HEK293 (cell line): Measurements from ENCODE around the gene NGB.

ENCODE experiments used
- GFI1B ChIP-seq: fragments of 450-650 bp; formaldehyde crosslinking; IDR thresholded peaks from 2 replicates; pipeline ENCODE4 v1.5.1; 2016; ENCODE audit warnings: missing biosample characterization, missing genetic modification characterization
- SALL2 ChIP-seq: fragments of 450-650 bp; formaldehyde crosslinking; IDR thresholded peaks from 2 replicates; pipeline ENCODE4 v1.5.0; 2017; ENCODE audit warnings: missing biosample characterization, mild to moderate bottlenecking, missing genetic modification characterization, borderline replicate concordance
- SP2 ChIP-seq: fragments of 450-650 bp; formaldehyde crosslinking; IDR thresholded peaks from 2 replicates; pipeline ENCODE4 v1.5.1; 2016; ENCODE audit warnings: missing biosample characterization, missing genetic modification characterization
- SP3 ChIP-seq: fragments of 450-650 bp; formaldehyde crosslinking; IDR thresholded peaks from 2 replicates; pipeline ENCODE4 v1.5.1; 2016; ENCODE audit warnings: missing biosample characterization, missing genetic modification characterization
- ZBTB7A ChIP-seq: fragments of 450-650 bp; formaldehyde crosslinking; IDR thresholded peaks from 2 replicates; pipeline ENCODE4 v1.5.1; 2016; ENCODE audit warnings: low read depth, missing biosample characterization, missing genetic modification characterization
- ZIC2 ChIP-seq: fragments of 450-650 bp; formaldehyde crosslinking; IDR thresholded peaks from 2 replicates; pipeline ENCODE4 v1.5.1; 2016; ENCODE audit warnings: missing biosample characterization, missing genetic modification characterization
- ZNF112 ChIP-seq: fragments of 450-650 bp; formaldehyde crosslinking; IDR thresholded peaks from 2 replicates; pipeline ENCODE4 v1.5.0; 2017; ENCODE audit warnings: missing biosample characterization, missing genetic modification characterization
- ZNF121 ChIP-seq: fragments of 450-650 bp; formaldehyde crosslinking; IDR thresholded peaks from 2 replicates; pipeline ENCODE4 v1.5.1; 2016; ENCODE audit warnings: missing biosample characterization, missing genetic modification characterization
- ZNF202 ChIP-seq: fragments of 450-650 bp; formaldehyde crosslinking; IDR thresholded peaks from 2 replicates; pipeline ENCODE4 v1.5.1; 2016; ENCODE audit warnings: missing biosample characterization, missing genetic modification characterization, borderline replicate concordance
- ZNF274 ChIP-seq, 2 experiments: fragments of 200-500 bp in 1 of 2; fragments of 450-650 bp in 1 of 2; sonication (Bioruptor generic) in 1 of 2; formaldehyde crosslinking in 1 of 2; IDR thresholded peaks; 2 replicates each; pipeline versions ENCODE4 v1.5.1 to v1.6.1; 2014 to 2016; ENCODE audit warnings: borderline replicate concordance in 1 of 2, inconsistent platforms in 1 of 2, low read length in 1 of 2, missing biosample characterization in 1 of 2, missing genetic modification characterization in 1 of 2
- ZNF433 ChIP-seq: fragments of 450-650 bp; formaldehyde crosslinking; IDR thresholded peaks from 2 replicates; pipeline ENCODE4 v1.5.1; 2016; ENCODE audit warnings: missing biosample characterization, missing genetic modification characterization, low read depth
- ZNF529 ChIP-seq: fragments of 450-650 bp; formaldehyde crosslinking; IDR thresholded peaks from 2 replicates; pipeline ENCODE4 v1.5.1; 2017; ENCODE audit warnings: missing genetic modification characterization, missing biosample characterization; ENCODE audit not compliant: insufficient replicate concordance
- ZNF530 ChIP-seq: fragments of 450-650 bp; formaldehyde crosslinking; IDR thresholded peaks from 2 replicates; pipeline ENCODE4 v1.5.1; 2016; ENCODE audit warnings: low read depth, missing biosample characterization, missing genetic modification characterization
- ZNF558 ChIP-seq: fragments of 450-650 bp; formaldehyde crosslinking; IDR thresholded peaks from 2 replicates; pipeline ENCODE4 v1.5.1; 2016; ENCODE audit warnings: missing biosample characterization, missing genetic modification characterization
- ZNF561 ChIP-seq: fragments of 450-650 bp; IDR thresholded peaks from 2 replicates; pipeline ENCODE4 v1.5.1; 2018; ENCODE audit warnings: missing biosample characterization, missing genetic modification characterization, borderline replicate concordance
- ZNF596 ChIP-seq: fragments of 450-650 bp; IDR thresholded peaks from 2 replicates; pipeline ENCODE4 v1.5.0; 2018; ENCODE audit warnings: missing biosample characterization, mild to moderate bottlenecking, missing genetic modification characterization, moderate library complexity
- ZNF610 ChIP-seq: fragments of 450-650 bp; formaldehyde crosslinking; IDR thresholded peaks from 2 replicates; pipeline ENCODE4 v1.5.1; 2016; ENCODE audit warnings: missing biosample characterization, missing genetic modification characterization, borderline replicate concordance
- ZNF624 ChIP-seq: fragments of 450-650 bp; formaldehyde crosslinking; IDR thresholded peaks from 2 replicates; pipeline ENCODE4 v1.5.1; 2017; ENCODE audit warnings: missing biosample characterization, missing genetic modification characterization
- ZNF664 ChIP-seq: fragments of 450-650 bp; formaldehyde crosslinking; IDR thresholded peaks from 2 replicates; pipeline ENCODE4 v1.5.1; 2016; ENCODE audit warnings: missing biosample characterization, missing genetic modification characterization
- ZNF677 ChIP-seq: fragments of 450-650 bp; IDR thresholded peaks from 2 replicates; pipeline ENCODE4 v1.5.0; 2018; ENCODE audit warnings: missing biosample characterization, mild to moderate bottlenecking, missing genetic modification characterization, moderate library complexity
- ZNF707 ChIP-seq: fragments of 450-650 bp; formaldehyde crosslinking; IDR thresholded peaks from 2 replicates; pipeline ENCODE4 v1.5.1; 2016; ENCODE audit warnings: missing biosample characterization, missing genetic modification characterization
- ZNF837 ChIP-seq: fragments of 450-650 bp; formaldehyde crosslinking; IDR thresholded peaks from 2 replicates; pipeline ENCODE4 v1.5.1; 2016; ENCODE audit warnings: missing biosample characterization, missing genetic modification characterization
- ZSCAN16 ChIP-seq: fragments of 450-650 bp; formaldehyde crosslinking; IDR thresholded peaks from 2 replicates; pipeline ENCODE4 v1.5.1; 2016; ENCODE audit warnings: missing biosample characterization, missing genetic modification characterization
- ZSCAN30 ChIP-seq: fragments of 450-650 bp; IDR thresholded peaks from 2 replicates; pipeline ENCODE4 v1.5.1; 2018; ENCODE audit warnings: missing biosample characterization, mild to moderate bottlenecking, missing genetic modification characterization, moderate library complexity
- TF ChIP-seq, protein P1 (sequence below): fragments of 450-650 bp; formaldehyde crosslinking; IDR thresholded peaks from 2 replicates; pipeline ENCODE4 v1.5.1; 2016; ENCODE audit warnings: missing biosample characterization, missing genetic modification characterization, borderline replicate concordance
- TF ChIP-seq, protein P2 (sequence below): fragments of 450-650 bp; formaldehyde crosslinking; IDR thresholded peaks from 2 replicates; pipeline ENCODE4 v1.5.1; 2016; ENCODE audit warnings: missing biosample characterization, missing genetic modification characterization
- TF ChIP-seq, protein P3 (sequence below): fragments of 450-650 bp; formaldehyde crosslinking; IDR thresholded peaks from 2 replicates; pipeline ENCODE4 v1.5.1; 2016; ENCODE audit warnings: missing biosample characterization, missing genetic modification characterization
- TF ChIP-seq, protein P4 (sequence below): fragments of 450-650 bp; formaldehyde crosslinking; IDR thresholded peaks from 2 replicates; pipeline ENCODE4; 2016; ENCODE audit warnings: missing biosample characterization, missing genetic modification characterization
- TF ChIP-seq, protein P5 (sequence below): fragments of 450-650 bp; formaldehyde crosslinking; IDR thresholded peaks from 2 replicates; pipeline ENCODE4 v1.5.1; 2017; ENCODE audit warnings: missing biosample characterization, missing genetic modification characterization
- TF ChIP-seq, protein P6 (sequence below): fragments of 450-650 bp; formaldehyde crosslinking; IDR thresholded peaks from 2 replicates; pipeline ENCODE4 v1.5.1; 2016; ENCODE audit warnings: missing biosample characterization, missing genetic modification characterization

Gene NGB

DNA sequence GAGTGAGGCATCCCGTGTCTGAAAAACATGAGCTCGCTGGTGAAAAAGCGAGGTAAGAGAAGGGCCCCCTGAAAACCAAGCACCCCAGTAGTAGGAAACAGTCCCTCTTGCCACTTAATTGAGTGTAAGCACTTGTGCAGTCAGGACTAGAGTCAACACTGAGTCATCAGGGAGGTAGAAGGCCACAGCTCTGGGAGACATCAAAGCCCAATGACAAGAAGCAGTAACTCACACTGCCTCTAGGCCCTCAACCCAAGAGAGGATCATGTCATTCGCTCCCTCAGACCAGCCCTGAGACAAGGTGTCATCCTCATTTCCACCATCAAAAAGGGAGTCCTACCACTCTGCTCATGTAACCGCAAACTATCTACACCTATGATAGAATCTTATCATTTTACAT, 31.9 kb upstream of the NGB start (continued):
- TF ChIP-seq, protein P1, sequence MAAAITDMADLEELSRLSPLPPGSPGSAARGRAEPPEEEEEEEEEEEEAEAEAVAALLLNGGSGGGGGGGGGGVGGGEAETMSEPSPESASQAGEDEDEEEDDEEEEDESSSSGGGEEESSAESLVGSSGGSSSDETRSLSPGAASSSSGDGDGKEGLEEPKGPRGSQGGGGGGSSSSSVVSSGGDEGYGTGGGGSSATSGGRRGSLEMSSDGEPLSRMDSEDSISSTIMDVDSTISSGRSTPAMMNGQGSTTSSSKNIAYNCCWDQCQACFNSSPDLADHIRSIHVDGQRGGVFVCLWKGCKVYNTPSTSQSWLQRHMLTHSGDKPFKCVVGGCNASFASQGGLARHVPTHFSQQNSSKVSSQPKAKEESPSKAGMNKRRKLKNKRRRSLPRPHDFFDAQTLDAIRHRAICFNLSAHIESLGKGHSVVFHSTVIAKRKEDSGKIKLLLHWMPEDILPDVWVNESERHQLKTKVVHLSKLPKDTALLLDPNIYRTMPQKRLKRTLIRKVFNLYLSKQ, result no peak
- TF ChIP-seq ZNF561 (no peak), ZBTB7A (tag by site-specific recombination) (no peak), ZNF202 (no peak), ZNF677 (tag by site-specific recombination) (no peak), ZSCAN16 (tag by site-specific recombination) (no peak), SP3 (tag by site-specific recombination) (no peak), ZNF664 (tag by site-specific recombination) (no peak), ZNF433 (tag by site-specific recombination) (no peak), ZNF121 (tag by site-specific recombination) (no peak), ZNF529 (tag by site-specific recombination) (no peak), ZNF596 (no peak), ZNF837 (tag by site-specific recombination) (no peak), ZNF610 (no peak), ZNF112 (tag by site-specific recombination) (no peak), SALL2 (tag by site-specific recombination) (no peak), ZNF530 (tag by site-specific recombination) (no peak), SP2 (tag by site-specific recombination) (no peak), ZNF624 (tag by site-specific recombination) (no peak), ZNF274 (IDR thresholded peaks at IDR 0.05; ENCODE audit: low read length) (no peak), ZNF274 (tag by site-specific recombination; IDR thresholded peaks at IDR 0.05; ENCODE audit: borderline replicate concordance) (no peak), ZNF558 (peak; percentile 50; the same call in 1 of the 2 replicates), ZNF707 (tag by site-specific recombination) (no peak), GFI1B (tag by site-specific recombination) (no peak), ZIC2 (tag by site-specific recombination) (no peak), ZSCAN30 (tag by site-specific recombination) (no peak)
- TF ChIP-seq, protein P2, sequence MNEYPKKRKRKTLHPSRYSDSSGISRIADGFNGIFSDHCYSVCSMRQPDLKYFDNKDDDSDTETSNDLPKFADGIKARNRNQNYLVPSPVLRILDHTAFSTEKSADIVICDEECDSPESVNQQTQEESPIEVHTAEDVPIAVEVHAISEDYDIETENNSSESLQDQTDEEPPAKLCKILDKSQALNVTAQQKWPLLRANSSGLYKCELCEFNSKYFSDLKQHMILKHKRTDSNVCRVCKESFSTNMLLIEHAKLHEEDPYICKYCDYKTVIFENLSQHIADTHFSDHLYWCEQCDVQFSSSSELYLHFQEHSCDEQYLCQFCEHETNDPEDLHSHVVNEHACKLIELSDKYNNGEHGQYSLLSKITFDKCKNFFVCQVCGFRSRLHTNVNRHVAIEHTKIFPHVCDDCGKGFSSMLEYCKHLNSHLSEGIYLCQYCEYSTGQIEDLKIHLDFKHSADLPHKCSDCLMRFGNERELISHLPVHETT, result 0 out of 2 replicates have a peak, but pooled peaks have one; percentile 25
- TF ChIP-seq, protein P3, sequence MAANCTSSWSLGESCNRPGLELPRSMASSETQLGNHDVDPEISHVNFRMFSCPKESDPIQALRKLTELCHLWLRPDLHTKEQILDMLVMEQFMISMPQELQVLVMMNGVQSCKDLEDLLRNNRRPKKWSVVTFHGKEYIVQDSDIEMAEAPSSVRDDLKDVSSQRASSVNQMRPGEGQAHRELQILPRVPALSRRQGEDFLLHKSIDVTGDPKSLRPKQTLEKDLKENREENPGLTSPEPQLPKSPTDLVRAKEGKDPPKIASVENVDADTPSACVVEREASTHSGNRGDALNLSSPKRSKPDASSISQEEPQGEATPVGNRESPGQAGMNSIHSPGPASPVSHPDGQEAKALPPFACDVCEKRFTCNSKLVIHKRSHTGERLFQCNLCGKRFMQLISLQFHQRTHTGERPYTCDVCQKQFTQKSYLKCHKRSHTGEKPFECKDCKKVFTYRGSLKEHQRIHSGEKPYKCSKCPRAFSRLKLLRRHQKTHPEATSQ (tag by site-specific recombination), result no peak
- TF ChIP-seq, protein P4, sequence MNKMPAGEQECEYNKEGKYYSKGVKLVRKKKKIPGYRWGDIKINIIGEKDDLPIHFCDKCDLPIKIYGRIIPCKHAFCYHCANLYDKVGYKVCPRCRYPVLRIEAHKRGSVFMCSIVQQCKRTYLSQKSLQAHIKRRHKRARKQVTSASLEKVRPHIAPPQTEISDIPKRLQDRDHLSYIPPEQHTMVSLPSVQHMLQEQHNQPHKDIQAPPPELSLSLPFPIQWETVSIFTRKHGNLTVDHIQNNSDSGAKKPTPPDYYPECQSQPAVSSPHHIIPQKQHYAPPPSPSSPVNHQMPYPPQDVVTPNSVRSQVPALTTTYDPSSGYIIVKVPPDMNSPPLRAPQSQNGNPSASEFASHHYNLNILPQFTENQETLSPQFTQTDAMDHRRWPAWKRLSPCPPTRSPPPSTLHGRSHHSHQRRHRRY (tag by site-specific recombination), result no peak
- TF ChIP-seq, protein P5, sequence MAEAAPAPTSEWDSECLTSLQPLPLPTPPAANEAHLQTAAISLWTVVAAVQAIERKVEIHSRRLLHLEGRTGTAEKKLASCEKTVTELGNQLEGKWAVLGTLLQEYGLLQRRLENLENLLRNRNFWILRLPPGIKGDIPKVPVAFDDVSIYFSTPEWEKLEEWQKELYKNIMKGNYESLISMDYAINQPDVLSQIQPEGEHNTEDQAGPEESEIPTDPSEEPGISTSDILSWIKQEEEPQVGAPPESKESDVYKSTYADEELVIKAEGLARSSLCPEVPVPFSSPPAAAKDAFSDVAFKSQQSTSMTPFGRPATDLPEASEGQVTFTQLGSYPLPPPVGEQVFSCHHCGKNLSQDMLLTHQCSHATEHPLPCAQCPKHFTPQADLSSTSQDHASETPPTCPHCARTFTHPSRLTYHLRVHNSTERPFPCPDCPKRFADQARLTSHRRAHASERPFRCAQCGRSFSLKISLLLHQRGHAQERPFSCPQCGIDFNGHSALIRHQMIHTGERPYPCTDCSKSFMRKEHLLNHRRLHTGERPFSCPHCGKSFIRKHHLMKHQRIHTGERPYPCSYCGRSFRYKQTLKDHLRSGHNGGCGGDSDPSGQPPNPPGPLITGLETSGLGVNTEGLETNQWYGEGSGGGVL (tag by site-specific recombination), result 0 out of 2 replicates have a peak, but pooled peaks have one; percentile 17
- TF ChIP-seq, protein P6, sequence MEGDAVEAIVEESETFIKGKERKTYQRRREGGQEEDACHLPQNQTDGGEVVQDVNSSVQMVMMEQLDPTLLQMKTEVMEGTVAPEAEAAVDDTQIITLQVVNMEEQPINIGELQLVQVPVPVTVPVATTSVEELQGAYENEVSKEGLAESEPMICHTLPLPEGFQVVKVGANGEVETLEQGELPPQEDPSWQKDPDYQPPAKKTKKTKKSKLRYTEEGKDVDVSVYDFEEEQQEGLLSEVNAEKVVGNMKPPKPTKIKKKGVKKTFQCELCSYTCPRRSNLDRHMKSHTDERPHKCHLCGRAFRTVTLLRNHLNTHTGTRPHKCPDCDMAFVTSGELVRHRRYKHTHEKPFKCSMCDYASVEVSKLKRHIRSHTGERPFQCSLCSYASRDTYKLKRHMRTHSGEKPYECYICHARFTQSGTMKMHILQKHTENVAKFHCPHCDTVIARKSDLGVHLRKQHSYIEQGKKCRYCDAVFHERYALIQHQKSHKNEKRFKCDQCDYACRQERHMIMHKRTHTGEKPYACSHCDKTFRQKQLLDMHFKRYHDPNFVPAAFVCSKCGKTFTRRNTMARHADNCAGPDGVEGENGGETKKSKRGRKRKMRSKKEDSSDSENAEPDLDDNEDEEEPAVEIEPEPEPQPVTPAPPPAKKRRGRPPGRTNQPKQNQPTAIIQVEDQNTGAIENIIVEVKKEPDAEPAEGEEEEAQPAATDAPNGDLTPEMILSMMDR (tag by site-specific recombination), result no peak
